ENCODE data around the gene SRPX2. TPM values are rescaled to one million over a fixed set of nuclear protein-coding genes. Genes with fewer than 3 reads are reported as not detected.

Gene SRPX2
- total RNA-seq, 1 donor from 2014 or later: 9.0 TPM

DNA sequence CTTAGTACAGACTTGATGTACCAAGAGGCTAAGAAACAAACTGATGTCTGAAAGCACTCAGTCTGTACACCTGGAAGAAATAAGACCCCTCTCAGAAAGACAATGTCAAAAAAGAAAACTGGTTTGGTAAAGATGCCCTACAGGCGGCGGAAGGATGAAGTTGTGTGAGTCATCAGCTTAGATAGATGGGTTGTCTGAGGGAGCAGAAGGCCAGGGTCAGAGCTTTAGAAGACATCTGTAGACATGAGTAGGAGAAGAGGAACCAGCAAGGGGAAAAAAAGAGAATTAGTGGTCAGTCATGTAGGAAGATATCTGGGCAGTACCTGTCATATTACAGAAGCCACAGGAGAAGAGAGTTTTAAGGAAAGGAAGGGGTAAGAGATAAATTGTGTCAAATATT is 8.3 kb downstream of the SRPX2 start:
- DNase-seq (ENCODE audit: low read depth) (no peak), FAIRE-seq (no peak)
- TF ChIP-seq, protein P1, sequence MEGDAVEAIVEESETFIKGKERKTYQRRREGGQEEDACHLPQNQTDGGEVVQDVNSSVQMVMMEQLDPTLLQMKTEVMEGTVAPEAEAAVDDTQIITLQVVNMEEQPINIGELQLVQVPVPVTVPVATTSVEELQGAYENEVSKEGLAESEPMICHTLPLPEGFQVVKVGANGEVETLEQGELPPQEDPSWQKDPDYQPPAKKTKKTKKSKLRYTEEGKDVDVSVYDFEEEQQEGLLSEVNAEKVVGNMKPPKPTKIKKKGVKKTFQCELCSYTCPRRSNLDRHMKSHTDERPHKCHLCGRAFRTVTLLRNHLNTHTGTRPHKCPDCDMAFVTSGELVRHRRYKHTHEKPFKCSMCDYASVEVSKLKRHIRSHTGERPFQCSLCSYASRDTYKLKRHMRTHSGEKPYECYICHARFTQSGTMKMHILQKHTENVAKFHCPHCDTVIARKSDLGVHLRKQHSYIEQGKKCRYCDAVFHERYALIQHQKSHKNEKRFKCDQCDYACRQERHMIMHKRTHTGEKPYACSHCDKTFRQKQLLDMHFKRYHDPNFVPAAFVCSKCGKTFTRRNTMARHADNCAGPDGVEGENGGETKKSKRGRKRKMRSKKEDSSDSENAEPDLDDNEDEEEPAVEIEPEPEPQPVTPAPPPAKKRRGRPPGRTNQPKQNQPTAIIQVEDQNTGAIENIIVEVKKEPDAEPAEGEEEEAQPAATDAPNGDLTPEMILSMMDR (IDR thresholded peaks at IDR 0.05; ENCODE audit: insufficient read depth, low read length, severe bottlenecking): no peak
- H3K27me3 ChIP-seq (ENCODE audit: control insufficient read depth, insufficient read depth, low read length): no peaks in the 10 kb centered on the region
- no peaks in the 10 kb centered on the region for H3K36me3 ChIP-seq (ENCODE audit: control insufficient read depth, insufficient read depth, low read length)
- H3K4me3 ChIP-seq (ENCODE audit: low read depth, low read length): no peak overlapping the region

DNA sequence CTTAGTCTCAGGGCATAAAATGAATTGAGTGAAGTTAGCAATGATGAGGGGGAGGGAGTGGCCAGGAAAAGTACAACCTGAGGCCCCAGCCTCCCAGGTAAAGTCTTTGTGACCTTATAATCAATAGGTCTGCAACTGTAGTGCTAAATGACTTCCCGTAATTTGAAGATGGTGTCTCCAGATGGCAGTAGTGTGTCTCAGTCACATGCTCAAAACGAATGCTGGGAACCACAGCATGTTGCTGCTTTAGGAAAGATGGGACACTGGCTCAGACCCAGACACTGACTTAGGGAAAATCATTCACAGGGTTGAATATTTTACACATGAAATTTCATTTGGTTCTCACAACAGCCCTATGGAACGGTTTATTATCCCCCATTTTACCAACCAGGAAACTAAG is 10.3 kb downstream of the SRPX2 start:
- peak; percentile 31 for DNase-seq (ENCODE audit: low read depth)
- Histone ChIP-seq H3K4me3 (ENCODE audit: low read depth, low read length) (no peak overlapping the region), H3K36me3 (ENCODE audit: control insufficient read depth, insufficient read depth, low read length) (no peaks in the 10 kb centered on the region), H3K27me3 (ENCODE audit: control insufficient read depth, insufficient read depth, low read length) (no peaks in the 10 kb centered on the region)
- TF ChIP-seq, protein P1 (IDR thresholded peaks at IDR 0.05; ENCODE audit: insufficient read depth, low read length, severe bottlenecking): peak; percentile 29
- no peak for FAIRE-seq

DNA sequence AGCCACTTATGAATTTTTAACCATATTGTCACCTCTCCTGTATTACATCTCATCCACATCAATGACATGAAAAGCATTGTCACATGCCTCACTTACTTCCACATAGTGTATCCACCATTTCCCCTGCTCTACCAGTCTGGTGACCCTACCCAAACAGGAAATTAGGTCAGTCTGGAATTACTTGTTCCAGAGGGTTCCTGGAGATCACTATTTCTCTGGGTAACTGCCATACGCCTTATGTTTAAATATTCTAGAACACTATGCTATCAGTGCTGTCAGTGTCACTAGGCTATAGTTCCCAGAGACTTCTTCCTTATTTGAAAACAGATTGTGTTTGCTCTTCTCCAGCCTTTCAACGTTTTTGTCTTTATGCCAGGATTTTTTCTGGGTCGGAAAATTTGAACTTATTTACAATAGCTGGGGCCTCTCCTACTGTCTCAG is 15.0 kb downstream of the SRPX2 start:
- H3K4me3 ChIP-seq (ENCODE audit: low read depth, low read length): no peak overlapping the region
- no peak for FAIRE-seq
- no peaks in the 10 kb centered on the region for H3K36me3 ChIP-seq (ENCODE audit: control insufficient read depth, insufficient read depth, low read length)
- TF ChIP-seq, protein P1 (IDR thresholded peaks at IDR 0.05; ENCODE audit: insufficient read depth, low read length, severe bottlenecking): no peak
- DNase-seq (ENCODE audit: low read depth): no peak
- no peaks in the 10 kb centered on the region for H3K27me3 ChIP-seq (ENCODE audit: control insufficient read depth, insufficient read depth, low read length)

DNA sequence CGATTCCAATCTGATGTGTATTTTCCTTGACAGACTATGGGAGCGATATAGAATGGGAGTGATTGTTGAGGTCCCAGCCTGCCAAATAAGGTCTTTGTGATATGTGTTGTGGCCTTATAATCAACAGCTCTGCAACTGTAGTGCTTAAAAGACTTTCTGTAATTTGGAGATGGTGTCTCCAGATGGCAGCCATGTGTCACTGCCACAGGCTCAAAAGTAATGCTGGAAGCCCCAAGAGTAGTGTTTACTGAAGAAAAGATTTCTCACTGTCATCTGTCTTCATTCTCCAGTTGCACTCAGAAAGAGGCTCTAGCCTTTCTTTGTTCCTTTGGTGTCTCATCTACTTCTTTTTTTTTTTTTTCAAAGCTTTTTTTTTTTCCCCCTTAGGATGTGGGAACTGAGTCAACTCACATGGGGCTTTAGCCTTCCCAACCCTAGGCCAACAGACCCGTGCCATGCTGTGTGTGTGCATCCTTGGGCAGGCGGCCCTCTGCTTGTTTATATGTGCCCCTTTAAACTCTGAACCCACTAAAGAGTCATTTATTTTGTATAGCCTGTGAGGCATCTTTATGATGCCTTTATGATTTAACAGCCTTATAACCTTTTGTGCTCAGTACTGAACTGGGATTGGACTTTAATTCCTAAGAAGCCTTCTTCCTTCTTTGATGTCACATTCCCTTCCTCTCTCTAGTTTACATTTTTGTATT is 15.6 kb downstream of the SRPX2 start:
- DNase-seq (ENCODE audit: low read depth) (no peak), FAIRE-seq (no peak)
- H3K36me3 ChIP-seq (ENCODE audit: control insufficient read depth, insufficient read depth, low read length): no peaks in the 10 kb centered on the region
- no peaks in the 10 kb centered on the region for H3K27me3 ChIP-seq (ENCODE audit: control insufficient read depth, insufficient read depth, low read length)
- H3K4me3 ChIP-seq (ENCODE audit: low read depth, low read length): no peak overlapping the region
- TF ChIP-seq, protein P1 (IDR thresholded peaks at IDR 0.05; ENCODE audit: insufficient read depth, low read length, severe bottlenecking): no peak

DNA sequence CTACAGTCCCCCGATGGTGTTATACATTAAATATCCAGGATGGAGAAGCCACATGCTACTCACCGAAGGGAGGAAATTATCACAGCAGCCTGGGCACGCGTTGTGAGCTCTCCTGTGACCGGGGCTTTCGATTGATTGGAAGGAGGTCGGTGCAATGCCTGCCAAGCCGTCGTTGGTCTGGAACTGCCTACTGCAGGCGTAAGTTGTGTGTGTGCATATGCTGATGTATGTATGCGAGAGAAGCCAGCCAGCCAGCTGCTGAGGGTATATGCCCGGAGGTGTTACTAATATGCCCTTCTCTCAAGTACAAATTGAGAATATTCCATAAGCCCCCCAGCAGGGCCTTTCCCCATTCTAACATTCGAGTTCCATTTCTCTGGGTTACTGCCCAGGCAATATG is 18.2 kb downstream of the SRPX2 start:
- Histone ChIP-seq H3K4me3 (ENCODE audit: low read depth, low read length) (no peak overlapping the region), H3K36me3 (ENCODE audit: control insufficient read depth, insufficient read depth, low read length) (no peaks in the 10 kb centered on the region), H3K27me3 (ENCODE audit: control insufficient read depth, insufficient read depth, low read length) (no peaks in the 10 kb centered on the region)
- DNase-seq (ENCODE audit: low read depth) (no peak), FAIRE-seq (no peak)
- TF ChIP-seq, protein P1 (IDR thresholded peaks at IDR 0.05; ENCODE audit: insufficient read depth, low read length, severe bottlenecking): no peak

DNA sequence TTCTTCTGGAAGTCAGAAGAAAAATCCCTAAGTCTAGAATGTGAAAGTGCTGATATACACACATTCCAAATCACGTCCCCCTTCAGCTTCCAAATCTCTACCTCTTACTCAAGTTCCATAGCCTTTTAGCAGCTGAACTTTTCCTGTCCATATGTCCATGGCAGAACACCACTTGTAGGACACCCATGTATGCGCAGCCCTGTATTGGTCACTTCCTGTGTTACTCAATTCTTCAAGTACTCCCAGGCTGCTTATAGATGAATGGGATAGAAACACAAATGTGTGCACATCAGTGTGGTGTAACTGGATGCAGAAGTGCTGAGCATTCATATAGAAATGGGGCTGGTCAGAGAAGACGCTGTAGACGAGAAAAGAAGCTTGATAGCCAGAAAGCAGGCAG is 18.8 kb downstream of the SRPX2 start:
- no peaks in the 10 kb centered on the region for H3K27me3 ChIP-seq (ENCODE audit: control insufficient read depth, insufficient read depth, low read length)
- DNase-seq (ENCODE audit: low read depth) (peak; percentile 73), FAIRE-seq (peak; percentile 47)
- H3K36me3 ChIP-seq (ENCODE audit: control insufficient read depth, insufficient read depth, low read length): no peaks in the 10 kb centered on the region
- TF ChIP-seq, protein P1 (IDR thresholded peaks at IDR 0.05; ENCODE audit: insufficient read depth, low read length, severe bottlenecking): no peak
- H3K4me3 ChIP-seq (ENCODE audit: low read depth, low read length): no peak overlapping the region

Measured in bronchial epithelial cell (primary cell).